Panc1 (cell line): ENCODE data around the gene CACNA1G. TPM values are rescaled to one million over a fixed set of nuclear protein-coding genes. Genes with fewer than 3 reads are reported as not detected.

Experiments
- ATAC-seq: fragments of 200-7000 bp; cut with Tn5 transposase; 2 replicates; pipeline ENCODE4 v1.9.1; 2020; ENCODE audit warnings: mild to moderate bottlenecking, moderate library complexity
- BruUV-seq: library from RNA; stranded (reverse); fragments of 400-500 nt; replicated peaks from 2 replicates; lab custom pipeline; 2021; lab: Mats Ljungman, UMichigan
- CTCF ChIA-PET: fragments of 300-600 bp; sonication (Branson Sonifier 250); formaldehyde crosslinking; loops from one replicate; lab custom pipeline; 2022; ENCODE audit warnings: antibody characterized with exemption; lab: Charles Lee
- POLR2A ChIA-PET: fragments of 300-600 bp; sonication (Branson Sonifier 250); formaldehyde crosslinking; loops from one replicate; lab custom pipeline; 2022; ENCODE audit warnings: antibody characterized with exemption; lab: Charles Lee
- DNase-seq: peaks from one replicate; pipeline ENCODE4 v3.0.0-alpha.2; 2010; ENCODE audit warnings: low read depth, low spot score
- H3K27ac ChIP-seq: 2 replicates; pipeline ENCODE4 v1.5.1; 2011; ENCODE audit warnings: mild to moderate bottlenecking, low read length, inconsistent platforms
- H3K27me3 ChIP-seq: fragments of 200-500 bp; sonication (Bioruptor generic); 2 replicates; pipeline ENCODE4 v1.6.0; 2014; ENCODE audit warnings: low read length, inconsistent platforms; ENCODE audit not compliant: control insufficient read depth, insufficient read depth
- H3K36me3 ChIP-seq: fragments of 200-500 bp; sonication (Bioruptor generic); 2 replicates; pipeline ENCODE4 v1.5.1; 2014; ENCODE audit warnings: inconsistent platforms, mild to moderate bottlenecking, low read length, moderate library complexity; ENCODE audit not compliant: control insufficient read depth, insufficient read depth
- H3K4me1 ChIP-seq: 2 replicates; pipeline ENCODE4 v1.5.1; 2011; ENCODE audit warnings: inconsistent platforms, mild to moderate bottlenecking, low read length, moderate library complexity; ENCODE audit not compliant: control insufficient read depth, insufficient read depth
- H3K4me3 ChIP-seq, 2 experiments: 2 replicates each; pipeline ENCODE4 v1.5.1; 2011 to 2012; ENCODE audit warnings: low read depth in 2 of 2, low read length in 2 of 2, mild to moderate bottlenecking in 2 of 2, inconsistent platforms in 1 of 2, moderate library complexity in 1 of 2
- H3K9me3 ChIP-seq: fragments of 200-500 bp; sonication (Bioruptor generic); 2 replicates; pipeline ENCODE4 v1.5.1; 2014; ENCODE audit warnings: low read depth, mild to moderate bottlenecking, inconsistent platforms, low read length, moderate library complexity; ENCODE audit not compliant: control insufficient read depth, insufficient read depth
- CTCF ChIP-seq: fragments of 450-650 bp; IDR thresholded peaks from 2 replicates; pipeline ENCODE4 v1.5.1; 2017; ENCODE audit warnings: mild to moderate bottlenecking
- POLR2AphosphoS5 ChIP-seq: IDR thresholded peaks from 2 replicates; pipeline ENCODE4 v1.6.1; 2012; ENCODE audit warnings: mild to moderate bottlenecking, low read depth, low read length, moderate library complexity
- SIN3A ChIP-seq: IDR thresholded peaks from 2 replicates; pipeline ENCODE4 v1.6.1; 2012; ENCODE audit warnings: low read depth, mild to moderate bottlenecking, low read length, moderate library complexity, borderline replicate concordance; ENCODE audit not compliant: insufficient read depth
- in situ Hi-C: cut with HindIII; loops from 2 replicates; pipeline ENCODE4 v1.10.0; 2016; ENCODE audit warnings: low sequenced_read_pairs, low pct_unique_long_range_greater_than_20kb
- intact Hi-C: fragments of 100-400 bp; cut with micrococcal nuclease; formaldehyde crosslinking; loops from one replicate; pipeline ENCODE4 v1.10.0; 2022; ENCODE audit not compliant: unreplicated experiment
- total RNA-seq: library from RNA; stranded (reverse); gene quantifications from one replicate; pipeline ENCODE4 v1.2.1, GENCODE V29; 2021; ENCODE audit not compliant: unreplicated experiment
- TF ChIP-seq, protein P1 (sequence below), 2 experiments: IDR thresholded peaks; 2 replicates each; pipeline ENCODE4 v1.6.1; 2011 to 2012; ENCODE audit warnings: low read depth in 2 of 2, control low read depth in 1 of 2, low read length in 1 of 2, mild to moderate bottlenecking in 1 of 2, moderate library complexity in 1 of 2; ENCODE audit not compliant: insufficient read depth in 1 of 2

The CACNA1G gene
- total RNA-seq, 1 experiment from 2014 or later = 10.0 TPM

GRCh38 chr17:50536683-50537646 lies 23.6 kb upstream of the CACNA1G start:
- Histone ChIP-seq H3K27me3 (no peaks in the 10 kb centered on the region), H3K9me3 (no peaks in the 10 kb centered on the region), H3K4me3 (no peak overlapping the region), H3K36me3 (no peaks in the 10 kb centered on the region; the same call in 1 of the 2 replicates), H3K4me1 (peaks cover 53% of the 10 kb centered on the region), H3K27ac (no peak overlapping the region)
- POLR2A ChIA-PET = no interaction called here
- intact Hi-C loops = no loop called here
- no peak for ATAC-seq
- in situ Hi-C loops = no loop called here
- no TSS peak for BruUV-seq
- CTCF ChIA-PET = no interaction called here
- DNase-seq = no peak
- TF ChIP-seq CTCF (no peak), POLR2AphosphoS5 (no peak), SIN3A (no peak)
- TF ChIP-seq, protein P1, sequence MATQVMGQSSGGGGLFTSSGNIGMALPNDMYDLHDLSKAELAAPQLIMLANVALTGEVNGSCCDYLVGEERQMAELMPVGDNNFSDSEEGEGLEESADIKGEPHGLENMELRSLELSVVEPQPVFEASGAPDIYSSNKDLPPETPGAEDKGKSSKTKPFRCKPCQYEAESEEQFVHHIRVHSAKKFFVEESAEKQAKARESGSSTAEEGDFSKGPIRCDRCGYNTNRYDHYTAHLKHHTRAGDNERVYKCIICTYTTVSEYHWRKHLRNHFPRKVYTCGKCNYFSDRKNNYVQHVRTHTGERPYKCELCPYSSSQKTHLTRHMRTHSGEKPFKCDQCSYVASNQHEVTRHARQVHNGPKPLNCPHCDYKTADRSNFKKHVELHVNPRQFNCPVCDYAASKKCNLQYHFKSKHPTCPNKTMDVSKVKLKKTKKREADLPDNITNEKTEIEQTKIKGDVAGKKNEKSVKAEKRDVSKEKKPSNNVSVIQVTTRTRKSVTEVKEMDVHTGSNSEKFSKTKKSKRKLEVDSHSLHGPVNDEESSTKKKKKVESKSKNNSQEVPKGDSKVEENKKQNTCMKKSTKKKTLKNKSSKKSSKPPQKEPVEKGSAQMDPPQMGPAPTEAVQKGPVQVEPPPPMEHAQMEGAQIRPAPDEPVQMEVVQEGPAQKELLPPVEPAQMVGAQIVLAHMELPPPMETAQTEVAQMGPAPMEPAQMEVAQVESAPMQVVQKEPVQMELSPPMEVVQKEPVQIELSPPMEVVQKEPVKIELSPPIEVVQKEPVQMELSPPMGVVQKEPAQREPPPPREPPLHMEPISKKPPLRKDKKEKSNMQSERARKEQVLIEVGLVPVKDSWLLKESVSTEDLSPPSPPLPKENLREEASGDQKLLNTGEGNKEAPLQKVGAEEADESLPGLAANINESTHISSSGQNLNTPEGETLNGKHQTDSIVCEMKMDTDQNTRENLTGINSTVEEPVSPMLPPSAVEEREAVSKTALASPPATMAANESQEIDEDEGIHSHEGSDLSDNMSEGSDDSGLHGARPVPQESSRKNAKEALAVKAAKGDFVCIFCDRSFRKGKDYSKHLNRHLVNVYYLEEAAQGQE (IDR thresholded peaks at IDR 0.05; ENCODE audit: insufficient read depth in 1 of 2, low read depth in 2 of 2, low read length in 1 of 2) = no peak

- in situ Hi-C loops = no loop called here
- no peak for TF ChIP-seq SIN3A
- POLR2A ChIA-PET = no interaction called here
Observed at GRCh38 chr17:50537721-50538548, 22.6 kb upstream of the CACNA1G start.

More at GRCh38 chr17:50537721-50538548, 22.6 kb upstream of the CACNA1G start:
- no peak for ATAC-seq
- BruUV-seq = no TSS peak
- intact Hi-C loops = no loop called here
- no peak for DNase-seq
- CTCF ChIA-PET = interaction anchor here (0.5 kb wide), 1 partner anchor 163 kb away, joined by 4 read pairs; no protein-coding TSS in a partner anchor
- Histone ChIP-seq H3K9me3 (no peaks in the 10 kb centered on the region), H3K4me3 (no peak overlapping the region), H3K4me1 (peaks cover 50% of the 10 kb centered on the region), H3K36me3 (no peaks in the 10 kb centered on the region), H3K27ac (no peak overlapping the region), H3K27me3 (no peaks in the 10 kb centered on the region)
